Neural progenitor cell (in vitro differentiated cells): ENCODE data around the gene PINK1. TPM values are rescaled to one million over a fixed set of nuclear protein-coding genes. Genes with fewer than 3 reads are reported as not detected.

Source experiments
- DNase-seq: peaks from one replicate; pipeline ENCODE4 v3.0.0-alpha.2; 2016; ENCODE audit warnings: low spot score
- H2AFZ ChIP-seq: fragments of 200-600 bp; sonication (generic); replicated peaks from 2 replicates; pipeline ENCODE4 v1.6.1; 2016; ENCODE audit warnings: antibody characterized with exemption
- H3F3A ChIP-seq: fragments of 200-600 bp; sonication (generic); 2 replicates; pipeline ENCODE4 v1.6.1; 2016; ENCODE audit warnings: antibody characterized with exemption, low read depth
- H3K27ac ChIP-seq: fragments of 200-600 bp; sonication (generic); 2 replicates; pipeline ENCODE4 v1.5.1; 2016; ENCODE audit warnings: mild to moderate bottlenecking
- H3K27me3 ChIP-seq: fragments of 200-600 bp; sonication (generic); 2 replicates; pipeline ENCODE4 v1.6.1; 2016; ENCODE audit warnings: mild to moderate bottlenecking, moderate library complexity
- H3K36me3 ChIP-seq: fragments of 200-600 bp; sonication (generic); 2 replicates; pipeline ENCODE4 v1.5.1; 2016
- H3K4me1 ChIP-seq: fragments of 200-600 bp; sonication (generic); 2 replicates; pipeline ENCODE4 v1.6.1; 2016; ENCODE audit warnings: mixed run types
- H3K4me2 ChIP-seq: fragments of 200-600 bp; sonication (generic); 2 replicates; pipeline ENCODE4 v1.6.1; 2016
- H3K4me3 ChIP-seq: fragments of 200-600 bp; sonication (generic); 2 replicates; pipeline ENCODE4 v1.5.1; 2016
- H3K79me2 ChIP-seq: fragments of 200-600 bp; sonication (generic); 2 replicates; pipeline ENCODE4 v1.6.1; 2016; ENCODE audit warnings: low read depth
- H3K9ac ChIP-seq: fragments of 200-600 bp; sonication (generic); 2 replicates; pipeline ENCODE4 v1.6.1; 2016
- H3K9me3 ChIP-seq: fragments of 200-600 bp; sonication (generic); 2 replicates; pipeline ENCODE4 v1.5.1; 2016; ENCODE audit warnings: low read depth
- H4K20me1 ChIP-seq: fragments of 200-600 bp; sonication (generic); 2 replicates; pipeline ENCODE4 v1.6.1; 2016; ENCODE audit warnings: low read depth
- H3K27ac Mint-ChIP-seq: 3 replicates; pipeline ENCODE4 v1.8.0; 2021; ENCODE audit warnings: mixed read lengths
- H3K27me3 Mint-ChIP-seq: 2 replicates; pipeline ENCODE4 v1.8.0; 2022; ENCODE audit warnings: low read depth, mild to moderate bottlenecking, inconsistent platforms, moderate library complexity, mixed read lengths; ENCODE audit not compliant: insufficient read depth
- H3K36me3 Mint-ChIP-seq: 3 replicates; pipeline ENCODE4 v1.8.0; 2021; ENCODE audit warnings: mixed read lengths
- H3K4me1 Mint-ChIP-seq: 3 replicates; pipeline ENCODE4 v1.8.0; 2021; ENCODE audit warnings: mixed read lengths
- H3K4me3 Mint-ChIP-seq: 3 replicates; pipeline ENCODE4 v1.8.0; 2021; ENCODE audit warnings: mild to moderate bottlenecking, moderate library complexity, mixed read lengths
- H3K9me3 Mint-ChIP-seq: 3 replicates; pipeline ENCODE4 v1.8.0; 2020; ENCODE audit warnings: mixed read lengths
- CTCF ChIP-seq: fragments of 200-600 bp; sonication (generic); IDR thresholded peaks from 2 replicates; pipeline ENCODE4 v1.5.1; 2017; ENCODE audit warnings: antibody characterized with exemption, mild to moderate bottlenecking
- EZH2 ChIP-seq: fragments of 200-600 bp; sonication (generic); IDR thresholded peaks from 2 replicates; pipeline ENCODE4 v1.6.1; 2017; ENCODE audit warnings: antibody characterized with exemption, mild to moderate bottlenecking, moderate library complexity
- EZH2phosphoT487 ChIP-seq: fragments of 200-600 bp; sonication (generic); IDR thresholded peaks from 2 replicates; pipeline ENCODE4 v1.6.1; 2017; ENCODE audit warnings: antibody characterized with exemption
- total RNA-seq: library from RNA; depleted of rRNA; stranded (reverse); fragments of >200 nt; gene quantifications from 2 replicates; pipeline ENCODE4 v1.2.3, GENCODE V29; 2015; ENCODE audit warnings: low replicate concordance

The PINK1 gene
- total RNA-seq, 1 donor from 2014 or later = 13.3 TPM

DNA sequence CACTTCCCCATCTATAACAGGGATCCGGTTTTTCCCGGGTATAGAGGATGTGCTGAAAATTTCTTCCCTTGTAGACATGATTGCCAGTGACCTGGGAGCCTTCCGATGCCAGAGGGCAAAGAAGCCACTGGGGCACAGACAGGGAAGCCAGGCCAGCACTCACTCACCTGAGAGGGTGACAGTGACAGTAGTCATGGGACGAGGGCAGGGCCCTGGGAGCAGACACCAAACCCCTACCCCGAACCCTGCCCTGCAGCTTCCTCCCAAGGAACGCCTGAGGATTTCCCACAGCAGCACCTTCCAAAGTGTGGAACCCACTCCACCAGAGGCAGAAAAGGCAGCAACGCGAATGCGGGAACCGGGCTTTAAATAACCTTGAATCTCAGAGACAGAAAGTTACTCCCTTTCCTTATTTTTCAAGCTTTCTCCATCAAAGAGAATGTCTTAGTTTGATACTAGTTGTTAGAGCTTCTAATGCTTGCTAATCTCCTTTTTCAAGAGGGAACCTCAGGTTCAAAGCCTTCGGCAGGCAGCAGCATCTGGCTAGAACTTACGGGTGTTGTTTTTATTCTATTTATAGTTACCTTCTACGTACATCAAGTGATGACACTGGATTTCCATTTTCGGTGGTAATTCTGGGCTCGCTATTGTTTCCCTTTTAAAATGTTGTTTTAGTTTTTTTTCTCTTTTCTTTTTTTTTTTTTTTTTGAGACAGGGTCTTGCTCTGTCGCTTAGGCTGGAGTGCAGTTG, 25.1 kb downstream of the PINK1 start:
- no peaks in the 10 kb centered on the region for H3K9me3 ChIP-seq
- peaks cover 17% of the 10 kb centered on the region for H3K36me3 Mint-ChIP-seq
- H2AFZ ChIP-seq = no peak overlapping the region
- H3K27ac Mint-ChIP-seq = no peak overlapping the region
- H3K79me2 ChIP-seq = peaks cover 53% of the 10 kb centered on the region
- no peaks in the 10 kb centered on the region for H3K36me3 ChIP-seq
- no peak overlapping the region for H3K4me2 ChIP-seq
- peaks cover 28% of the 10 kb centered on the region for H3K4me1 Mint-ChIP-seq
- DNase-seq = no peak
- no peaks in the 10 kb centered on the region for H3K27me3 ChIP-seq
- no peaks in the 10 kb centered on the region for H3K9me3 Mint-ChIP-seq
- TF ChIP-seq CTCF (no peak), EZH2 (no peak), EZH2phosphoT487 (no peak)
- H3K4me1 ChIP-seq = peaks cover 8% of the 10 kb centered on the region
- no peak overlapping the region for H3K4me3 Mint-ChIP-seq
- peaks cover 2% of the 10 kb centered on the region for H3K27me3 Mint-ChIP-seq
- H3K4me3 ChIP-seq = no peak overlapping the region
- no peak overlapping the region for H3K27ac ChIP-seq
- H3F3A ChIP-seq = no peaks in the 10 kb centered on the region
- H4K20me1 ChIP-seq = peaks cover 18% of the 10 kb centered on the region
- no peak overlapping the region for H3K9ac ChIP-seq

DNA sequence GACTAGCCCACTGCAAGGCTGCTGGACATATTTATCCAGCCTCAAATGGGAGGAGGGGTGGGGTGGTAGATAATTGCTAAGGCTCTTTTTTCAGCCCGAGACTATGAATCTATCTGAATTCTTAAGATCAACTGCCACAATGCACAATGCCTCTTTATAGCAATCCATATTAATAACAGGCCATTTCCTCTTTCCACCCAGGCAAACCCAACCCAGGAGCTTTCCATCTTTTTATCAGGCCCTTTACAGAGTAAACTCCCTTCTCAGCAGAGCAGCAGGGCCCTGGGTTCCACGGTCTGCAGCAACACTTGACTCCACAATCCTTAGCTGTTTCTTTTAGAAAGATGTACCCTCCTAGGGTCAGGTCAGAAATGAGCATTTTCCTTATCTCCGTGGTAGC, 27.1 kb downstream of the PINK1 start:
- H3K4me1 ChIP-seq = peaks cover 8% of the 10 kb centered on the region
- peaks cover 18% of the 10 kb centered on the region for H4K20me1 ChIP-seq
- H3K36me3 ChIP-seq = no peaks in the 10 kb centered on the region
- no peaks in the 10 kb centered on the region for H3F3A ChIP-seq
- Mint-ChIP-seq H3K27ac (peak overlapping the region; percentile 82), H3K27me3 (peaks cover 7% of the 10 kb centered on the region), H3K4me1 (peaks cover 28% of the 10 kb centered on the region), H3K4me3 (peak overlapping the region; percentile 99), H3K9me3 (no peaks in the 10 kb centered on the region), H3K36me3 (peaks cover 15% of the 10 kb centered on the region)
- TF ChIP-seq CTCF = no peak
- TF ChIP-seq EZH2 = no peak
- no peak for TF ChIP-seq EZH2phosphoT487
- peak overlapping the region; percentile 76 for H3K4me2 ChIP-seq
- no peaks in the 10 kb centered on the region for H3K9me3 ChIP-seq
- H3K27ac ChIP-seq = no peak overlapping the region
- H3K27me3 ChIP-seq = no peaks in the 10 kb centered on the region
- H3K9ac ChIP-seq = peak overlapping the region; percentile 84
- no peak for DNase-seq
- H3K4me3 ChIP-seq = peak overlapping the region; percentile 75
- peaks cover 53% of the 10 kb centered on the region for H3K79me2 ChIP-seq
- no peak overlapping the region for H2AFZ ChIP-seq

- peaks cover 18% of the 10 kb centered on the region for H4K20me1 ChIP-seq
- H3K79me2 ChIP-seq = peaks cover 53% of the 10 kb centered on the region
- DNase-seq = no peak
- Mint-ChIP-seq H3K36me3 (peaks cover 15% of the 10 kb centered on the region), H3K27ac (no peak overlapping the region), H3K4me3 (peak overlapping the region; percentile 99), H3K4me1 (peaks cover 28% of the 10 kb centered on the region), H3K27me3 (peaks cover 7% of the 10 kb centered on the region), H3K9me3 (no peaks in the 10 kb centered on the region)
- H3K27ac ChIP-seq = no peak overlapping the region
- H3K9ac ChIP-seq = peak overlapping the region; percentile 84
- H3F3A ChIP-seq = no peaks in the 10 kb centered on the region
- H3K36me3 ChIP-seq = no peaks in the 10 kb centered on the region
- H3K9me3 ChIP-seq = no peaks in the 10 kb centered on the region
- H3K4me3 ChIP-seq = peak overlapping the region; percentile 75
- H3K27me3 ChIP-seq = no peaks in the 10 kb centered on the region
- peak overlapping the region; percentile 76 for H3K4me2 ChIP-seq
- peak overlapping the region; percentile 78 for H2AFZ ChIP-seq
- no peak for TF ChIP-seq EZH2
- TF ChIP-seq EZH2phosphoT487 = no peak
- TF ChIP-seq CTCF = no peak
- H3K4me1 ChIP-seq = peaks cover 8% of the 10 kb centered on the region
These were observed 27.6 kb downstream of the PINK1 start for GRCh38 chr1:20660847-20661206.
